HAP-1 (cell line): ENCODE results near the gene TALDO1.

ENCODE experiments used
- DNase-seq, 2 experiments: peaks; one replicate each; pipeline ENCODE4 v3.0.0-alpha.2; 2016 to 2020; ENCODE audit warnings: low spot score in 2 of 2
- H3K27me3 ChIP-seq: fragments of 250-450 bp; sonication (Bioruptor Pico); 2 replicates; pipeline ENCODE4 v1.5.1; 2020; ENCODE audit warnings: low read depth, mild to moderate bottlenecking, moderate library complexity
- H3K36me3 ChIP-seq: fragments of 250-450 bp; sonication (Bioruptor Pico); replicated peaks from 2 replicates; pipeline ENCODE4 v1.5.1; 2020; ENCODE audit warnings: mild to moderate bottlenecking
- H3K4me1 ChIP-seq: fragments of 250-450 bp; sonication (Bioruptor Pico); 2 replicates; pipeline ENCODE4 v1.5.1; 2020; ENCODE audit warnings: mild to moderate bottlenecking
- H3K4me3 ChIP-seq: fragments of 250-450 bp; sonication (Bioruptor Pico); 2 replicates; pipeline ENCODE4 v1.5.1; 2020; ENCODE audit warnings: mild to moderate bottlenecking, moderate library complexity
- H3K9me3 ChIP-seq: fragments of 250-450 bp; sonication (Bioruptor Pico); 2 replicates; pipeline ENCODE4 v1.5.1; 2020; ENCODE audit warnings: mild to moderate bottlenecking, moderate library complexity
- in situ Hi-C: fragments of 300-500 bp; cut with MboI; formaldehyde crosslinking; loops from 3 replicates; pipeline ENCODE4 v1.14.3; 2020; ENCODE audit warnings: low sequenced_read_pairs, inconsistent platforms, mixed read lengths

TALDO1 gene

DNA sequence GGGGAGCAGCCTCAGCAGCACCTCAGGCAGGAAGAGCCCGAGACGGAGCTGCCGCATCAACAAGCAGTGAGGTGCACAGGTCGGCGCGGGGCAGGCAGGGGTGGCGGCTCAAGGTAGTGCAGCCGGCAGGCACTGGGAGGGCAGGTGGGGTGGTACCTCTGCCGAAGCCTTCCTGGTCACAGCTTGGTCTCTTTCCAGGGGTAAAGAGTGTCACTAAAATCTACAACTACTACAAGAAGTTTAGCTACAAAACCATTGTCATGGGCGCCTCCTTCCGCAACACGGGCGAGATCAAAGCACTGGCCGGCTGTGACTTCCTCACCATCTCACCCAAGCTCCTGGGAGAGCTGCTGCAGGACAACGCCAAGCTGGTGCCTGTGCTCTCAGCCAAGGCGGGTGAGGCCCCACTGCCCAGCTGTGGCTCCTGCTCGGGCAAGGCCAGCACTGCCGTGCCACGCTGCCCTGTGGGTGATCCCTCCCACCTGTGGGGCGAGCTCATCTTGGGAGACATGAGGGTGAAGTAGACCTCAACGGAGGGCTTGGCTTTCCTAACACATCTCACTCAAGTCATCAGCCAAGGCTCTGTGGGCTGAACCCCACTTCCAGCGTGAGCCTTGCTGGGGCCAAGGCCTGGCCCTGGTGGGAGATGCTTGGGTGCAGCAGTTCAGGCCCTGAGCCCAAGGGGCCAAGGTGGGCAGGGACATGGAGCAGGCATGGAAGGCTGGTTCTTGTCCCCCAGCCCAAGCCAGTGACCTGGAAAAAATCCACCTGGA is 16.5 kb downstream of the TALDO1 start:
- Histone ChIP-seq H3K4me1 (no peaks in the 10 kb centered on the region), H3K36me3 (peaks cover 80% of the 10 kb centered on the region), H3K27me3 (no peaks in the 10 kb centered on the region), H3K4me3 (no peak overlapping the region), H3K9me3 (no peaks in the 10 kb centered on the region)
- in situ Hi-C loops = loop anchor here (10.0 to 25.0 kb wide), 2 partner anchors 119 to 201 kb away; partner anchors contain the start of genes LMNTD2 and RASSF7
- no peak for DNase-seq

DNA sequence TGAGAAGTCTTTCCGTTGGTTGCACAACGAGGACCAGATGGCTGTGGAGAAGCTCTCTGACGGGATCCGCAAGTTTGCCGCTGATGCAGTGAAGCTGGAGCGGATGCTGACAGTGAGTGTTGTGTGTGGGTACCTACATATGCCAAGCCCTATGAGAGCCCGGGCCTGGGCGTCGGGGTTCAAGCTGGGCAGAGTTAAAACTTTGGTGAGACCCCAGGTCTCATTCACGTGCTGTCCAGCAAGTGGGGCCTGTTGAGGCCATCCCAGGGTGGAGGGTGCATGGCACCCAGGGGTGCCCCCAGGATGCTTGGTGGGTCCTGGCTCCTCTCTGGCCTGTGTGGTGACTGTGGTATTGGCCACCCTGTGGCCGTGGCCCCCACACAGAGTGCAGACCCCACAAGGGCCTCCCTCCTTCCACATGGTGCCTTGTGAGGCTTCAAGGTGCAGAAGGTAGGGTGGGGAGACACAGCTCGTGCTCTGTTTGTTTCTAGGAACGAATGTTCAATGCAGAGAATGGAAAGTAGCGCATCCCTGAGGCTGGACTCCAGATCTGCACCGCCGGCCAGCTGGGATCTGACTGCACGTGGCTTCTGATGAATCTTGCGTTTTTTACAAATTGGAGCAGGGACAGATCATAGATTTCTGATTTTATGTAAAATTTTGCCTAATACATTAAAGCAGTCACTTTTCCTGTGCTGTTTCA is 17.2 kb downstream of the TALDO1 start:
- in situ Hi-C loops = loop anchor here (10.0 to 25.0 kb wide), 2 partner anchors 120 to 202 kb away; partner anchors contain the start of genes LMNTD2 and RASSF7
- no peak overlapping the region for H3K4me3 ChIP-seq
- no peaks in the 10 kb centered on the region for H3K9me3 ChIP-seq
- no peaks in the 10 kb centered on the region for H3K27me3 ChIP-seq
- no peak for DNase-seq
- H3K4me1 ChIP-seq = no peaks in the 10 kb centered on the region
- H3K36me3 ChIP-seq = peaks cover 76% of the 10 kb centered on the region

GRCh38 chr11:765025-765801 is 17.9 kb downstream of the TALDO1 start:
- Histone ChIP-seq H3K36me3 (peaks cover 75% of the 10 kb centered on the region), H3K27me3 (no peaks in the 10 kb centered on the region), H3K4me1 (no peaks in the 10 kb centered on the region), H3K4me3 (no peak overlapping the region), H3K9me3 (no peaks in the 10 kb centered on the region)
- peak in 1 of 2 experiments; percentile 80 for DNase-seq
- in situ Hi-C loops = loop anchor here (10.0 to 25.0 kb wide), 2 partner anchors 120 to 203 kb away; partner anchors contain the start of genes LMNTD2 and RASSF7

- H3K27me3 ChIP-seq = no peaks in the 10 kb centered on the region
- H3K36me3 ChIP-seq = peaks cover 75% of the 10 kb centered on the region
- no peaks in the 10 kb centered on the region for H3K4me1 ChIP-seq
- no peak overlapping the region for H3K4me3 ChIP-seq
- no peak for DNase-seq
- in situ Hi-C loops = loop anchor here (10.0 to 25.0 kb wide), 2 partner anchors 121 to 203 kb away; partner anchors contain the start of genes LMNTD2 and RASSF7
- no peaks in the 10 kb centered on the region for H3K9me3 ChIP-seq
Measured at GRCh38 chr11:765802-766091, 18.5 kb downstream of the TALDO1 start.

- no peaks in the 10 kb centered on the region for H3K27me3 ChIP-seq
- peaks cover 76% of the 10 kb centered on the region for H3K36me3 ChIP-seq
- no peak for DNase-seq
- in situ Hi-C loops = loop anchor here (10.0 to 25.0 kb wide), 2 partner anchors 122 to 204 kb away; partner anchors contain the start of genes LMNTD2 and RASSF7
- no peaks in the 10 kb centered on the region for H3K9me3 ChIP-seq
- H3K4me1 ChIP-seq = no peaks in the 10 kb centered on the region
- H3K4me3 ChIP-seq = no peak overlapping the region
Measured at GRCh38 chr11:766106-766935, 19.1 kb downstream of the TALDO1 start.

DNA sequence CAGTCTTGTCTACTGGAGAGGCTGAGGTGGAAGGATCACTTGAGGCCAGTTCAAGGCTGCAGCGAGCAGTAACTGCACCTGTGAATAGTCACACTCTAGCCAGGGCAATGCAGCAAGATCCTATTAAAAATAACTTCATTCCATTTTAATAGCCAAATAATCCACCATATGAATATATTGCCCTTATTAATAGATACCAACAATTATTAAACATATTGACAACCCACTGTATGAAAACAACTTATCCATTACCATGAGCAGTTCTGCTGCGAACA is 19.6 kb downstream of the TALDO1 start:
- in situ Hi-C loops = loop anchor here (10.0 to 25.0 kb wide), 2 partner anchors 122 to 205 kb away; partner anchors contain the start of genes LMNTD2 and RASSF7
- no peak for DNase-seq
- H3K9me3 ChIP-seq = no peaks in the 10 kb centered on the region
- peaks cover 78% of the 10 kb centered on the region for H3K36me3 ChIP-seq
- no peak overlapping the region for H3K4me3 ChIP-seq
- H3K4me1 ChIP-seq = no peaks in the 10 kb centered on the region
- no peaks in the 10 kb centered on the region for H3K27me3 ChIP-seq

GRCh38 chr11:767238-767637 is 20.0 kb downstream of the TALDO1 start:
- in situ Hi-C loops = loop anchor here (10.0 to 25.0 kb wide), 2 partner anchors 122 to 205 kb away; partner anchors contain the start of genes LMNTD2 and RASSF7
- no peak for DNase-seq
- no peaks in the 10 kb centered on the region for H3K9me3 ChIP-seq
- H3K4me1 ChIP-seq = no peaks in the 10 kb centered on the region
- H3K27me3 ChIP-seq = no peaks in the 10 kb centered on the region
- H3K4me3 ChIP-seq = no peak overlapping the region
- peaks cover 75% of the 10 kb centered on the region for H3K36me3 ChIP-seq

DNA sequence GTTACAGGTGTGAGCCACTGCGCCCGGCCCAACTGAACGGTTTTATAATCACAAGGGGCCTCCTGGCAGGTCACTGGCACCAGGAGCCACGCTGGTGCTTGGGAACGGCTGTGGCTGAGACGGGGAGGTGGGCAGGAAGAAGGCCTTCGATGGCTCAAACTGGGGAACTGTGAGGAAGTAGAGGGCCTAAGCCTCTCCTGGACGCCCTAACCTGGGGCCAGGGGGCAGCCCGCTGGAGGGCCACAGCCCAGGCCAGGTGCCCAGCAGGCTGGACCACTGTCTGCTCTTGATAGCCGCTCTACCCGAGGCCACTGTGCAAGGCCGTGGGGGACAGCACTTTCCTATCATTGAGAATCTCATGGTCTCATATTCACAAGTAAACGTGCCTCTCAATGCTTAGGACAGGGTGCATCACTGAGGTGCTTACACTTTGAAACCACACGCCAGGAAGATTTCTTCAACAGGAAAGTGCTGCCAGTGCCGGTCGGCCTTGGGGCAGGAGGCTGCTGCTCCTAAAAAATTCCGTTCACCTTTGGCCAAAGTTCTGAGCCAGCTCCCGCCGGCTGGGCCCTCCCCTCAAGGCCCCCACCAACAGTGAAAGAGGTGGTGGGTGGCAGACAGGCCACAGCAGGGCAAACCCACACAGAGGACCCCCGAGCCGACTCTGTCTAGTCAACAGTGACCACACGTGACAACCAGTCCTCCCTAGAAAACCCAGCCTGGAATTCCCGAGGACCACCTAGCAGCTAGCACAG is 22.8 kb downstream of the TALDO1 start:
- no peaks in the 10 kb centered on the region for H3K9me3 ChIP-seq
- H3K4me1 ChIP-seq = no peaks in the 10 kb centered on the region
- no peaks in the 10 kb centered on the region for H3K27me3 ChIP-seq
- no peak for DNase-seq
- no peak overlapping the region for H3K4me3 ChIP-seq
- H3K36me3 ChIP-seq = peaks cover 76% of the 10 kb centered on the region
- in situ Hi-C loops = loop anchor here (10.0 to 25.0 kb wide), 2 partner anchors 125 to 208 kb away; partner anchors contain the start of genes LMNTD2 and RASSF7

GRCh38 chr11:770642-771616 is 23.7 kb downstream of the TALDO1 start:
- Histone ChIP-seq H3K36me3 (peaks cover 69% of the 10 kb centered on the region), H3K4me3 (no peak overlapping the region), H3K27me3 (no peaks in the 10 kb centered on the region), H3K4me1 (peaks cover 6% of the 10 kb centered on the region), H3K9me3 (no peaks in the 10 kb centered on the region)
- DNase-seq = no peak
- in situ Hi-C loops = loop anchor here (25.0 kb wide), 1 partner anchor 209 kb away; the partner anchor contains the start of genes LMNTD2 and RASSF7

DNA sequence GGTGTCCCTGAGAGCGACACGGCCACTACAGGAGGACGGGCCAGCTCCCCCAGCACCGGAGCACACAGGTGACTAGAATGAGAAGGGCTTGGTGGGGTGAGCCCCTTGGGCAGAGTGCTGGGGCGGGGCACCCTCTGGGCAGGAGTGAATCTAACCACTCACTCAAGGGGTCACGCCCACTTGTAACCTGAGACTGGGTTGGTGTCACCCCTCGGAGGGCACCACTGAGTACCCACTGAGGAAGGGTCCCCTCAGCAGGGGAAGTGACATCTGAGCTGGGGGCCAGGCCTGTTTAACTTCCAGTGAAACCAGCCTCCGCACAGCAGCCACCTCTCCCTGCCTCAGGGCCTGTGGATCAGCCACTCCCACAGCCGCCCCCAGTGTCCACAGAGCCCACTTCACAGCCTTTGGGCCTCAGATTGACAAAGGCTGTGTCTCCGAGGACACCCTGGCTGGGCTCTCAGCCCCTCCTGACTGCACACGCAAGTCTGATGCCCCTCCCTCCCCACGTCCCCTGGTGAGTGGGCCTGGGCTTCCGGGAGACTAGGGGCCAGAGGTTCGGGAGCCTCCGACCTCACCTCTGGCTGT is 24.4 kb downstream of the TALDO1 start:
- H3K27me3 ChIP-seq = no peaks in the 10 kb centered on the region
- in situ Hi-C loops = loop anchor here (25.0 kb wide), 1 partner anchor 209 kb away; the partner anchor contains the start of genes LMNTD2 and RASSF7
- H3K9me3 ChIP-seq = no peaks in the 10 kb centered on the region
- H3K36me3 ChIP-seq = peaks cover 61% of the 10 kb centered on the region
- DNase-seq = no peak
- peaks cover 6% of the 10 kb centered on the region for H3K4me1 ChIP-seq
- H3K4me3 ChIP-seq = no peak overlapping the region
